ENCODE data around the gene MYEF2.

The MYEF2 gene

GRCh38 chr15:48202068-48202467, 24.0 kb upstream of the MYEF2 start:
- Histone ChIP-seq H3K79me2 (ENCODE audit: insufficient read depth, low read length) (no peaks in the 10 kb centered on the region), H3K4me3 (ENCODE audit: low read length, poor library complexity, severe bottlenecking) (no peak overlapping the region), H3K27me3 (ENCODE audit: insufficient read depth, low read length, poor library complexity, severe bottlenecking) (no peaks in the 10 kb centered on the region), H2AFZ (ENCODE audit: low read length) (no peak overlapping the region), H3K9ac (ENCODE audit: low read depth, low read length, poor library complexity, severe bottlenecking) (no peak overlapping the region), H4K20me1 (ENCODE audit: insufficient read depth, low read length, poor library complexity, severe bottlenecking) (no peaks in the 10 kb centered on the region), H3K9me3 (ENCODE audit: insufficient read depth, low read depth, low read length) (no peaks in the 10 kb centered on the region), H3K4me1 (ENCODE audit: insufficient read depth, low read length, poor library complexity, severe bottlenecking) (no peaks in the 10 kb centered on the region), H3K4me2 (ENCODE audit: low read depth, low read length, poor library complexity, severe bottlenecking) (no peak overlapping the region), H3K36me3 (ENCODE audit: insufficient read depth, low read length) (no peaks in the 10 kb centered on the region), H3K9me2 (replicated peaks; ENCODE audit: low read depth, low read length) (0 out of 2 replicates have a peak, but pooled peaks cover 4% of the 10 kb centered on the region), H3F3A (ENCODE audit: low read depth) (no peaks in the 10 kb centered on the region)
- TF ChIP-seq EZH2phosphoT487 (IDR thresholded peaks at IDR 0.05; ENCODE audit: borderline replicate concordance) (no peak), CTCF (conservative IDR thresholded peaks at IDR 0.05; ENCODE audit: low read length) (no peak)

GRCh38 chr15:48191574-48192225, 13.6 kb upstream of the MYEF2 start, which contains the start of gene CTXN2:
CTXN2 (plus strand) TSS chr15:48191665; CDS start chr15:48201301, 9,636 bp downstream.
- Histone ChIP-seq H3K9ac (ENCODE audit: low read depth, low read length, poor library complexity, severe bottlenecking) (no peak within 1 kb of the TSS), H3K4me1 (ENCODE audit: insufficient read depth, low read length, poor library complexity, severe bottlenecking) (no peaks in the 10 kb centered on the region), H3K36me3 (ENCODE audit: insufficient read depth, low read length) (no peaks in the 10 kb centered on the region), H3K27me3 (ENCODE audit: insufficient read depth, low read length, poor library complexity, severe bottlenecking) (no peaks in the 10 kb centered on the region), H3K4me2 (ENCODE audit: low read depth, low read length, poor library complexity, severe bottlenecking) (no peak within 1 kb of the TSS), H4K20me1 (ENCODE audit: insufficient read depth, low read length, poor library complexity, severe bottlenecking) (no peaks in the 10 kb centered on the region), H2AFZ (ENCODE audit: low read length) (no peak within 1 kb of the TSS), H3K79me2 (ENCODE audit: insufficient read depth, low read length) (no peaks in the 10 kb centered on the region), H3K9me2 (replicated peaks; ENCODE audit: low read depth, low read length) (no peaks in the 10 kb centered on the region; the same call in 1 of the 2 replicates), H3K9me3 (ENCODE audit: insufficient read depth, low read depth, low read length) (no peaks in the 10 kb centered on the region), H3K4me3 (ENCODE audit: low read length, poor library complexity, severe bottlenecking) (no peak within 1 kb of the TSS), H3F3A (ENCODE audit: low read depth) (no peaks in the 10 kb centered on the region)
- TF ChIP-seq CTCF (conservative IDR thresholded peaks at IDR 0.05; ENCODE audit: low read length), result no peak
- no peak for TF ChIP-seq EZH2phosphoT487 (IDR thresholded peaks at IDR 0.05; ENCODE audit: borderline replicate concordance)

GRCh38 chr15:48190932-48191573, 13.0 kb upstream of the MYEF2 start:
- Histone ChIP-seq H3K4me2 (ENCODE audit: low read depth, low read length, poor library complexity, severe bottlenecking) (no peak overlapping the region), H3K79me2 (ENCODE audit: insufficient read depth, low read length) (no peaks in the 10 kb centered on the region), H3F3A (ENCODE audit: low read depth) (no peaks in the 10 kb centered on the region), H3K27me3 (ENCODE audit: insufficient read depth, low read length, poor library complexity, severe bottlenecking) (no peaks in the 10 kb centered on the region), H3K4me1 (ENCODE audit: insufficient read depth, low read length, poor library complexity, severe bottlenecking) (no peaks in the 10 kb centered on the region), H3K4me3 (ENCODE audit: low read length, poor library complexity, severe bottlenecking) (no peak overlapping the region), H3K9ac (ENCODE audit: low read depth, low read length, poor library complexity, severe bottlenecking) (no peak overlapping the region), H3K9me2 (replicated peaks; ENCODE audit: low read depth, low read length) (no peaks in the 10 kb centered on the region; the same call in 1 of the 2 replicates), H2AFZ (ENCODE audit: low read length) (no peak overlapping the region), H4K20me1 (ENCODE audit: insufficient read depth, low read length, poor library complexity, severe bottlenecking) (no peaks in the 10 kb centered on the region), H3K36me3 (ENCODE audit: insufficient read depth, low read length) (no peaks in the 10 kb centered on the region), H3K9me3 (ENCODE audit: insufficient read depth, low read depth, low read length) (no peaks in the 10 kb centered on the region)
- TF ChIP-seq EZH2phosphoT487 (IDR thresholded peaks at IDR 0.05; ENCODE audit: borderline replicate concordance) (no peak), CTCF (conservative IDR thresholded peaks at IDR 0.05; ENCODE audit: low read length) (no peak)

Data from Loucy (cell line).